DOHH2 (cell line): ENCODE measurements around the gene STK32B.

Experiments
- H3F3A ChIP-seq: fragments of 200-600 bp; sonication (generic), shearing (Covaris generic); 2 replicates; pipeline ENCODE4 v1.6.0; 2016; ENCODE audit warnings: antibody characterized with exemption, mild to moderate bottlenecking; ENCODE audit not compliant: control insufficient read depth, insufficient read depth
- H3K27ac ChIP-seq: fragments of 200-600 bp; sonication (generic); 2 replicates; pipeline ENCODE4 v1.5.1; 2014; ENCODE audit warnings: low read depth, mild to moderate bottlenecking, low read length, moderate library complexity
- H3K27me3 ChIP-seq: fragments of 200-600 bp; sonication (generic); 2 replicates; pipeline ENCODE4 v1.6.1; 2014; ENCODE audit warnings: mild to moderate bottlenecking, low read length, mixed read lengths; ENCODE audit not compliant: control insufficient read depth
- H3K36me3 ChIP-seq: fragments of 200-600 bp; sonication (generic); 2 replicates; pipeline ENCODE4 v1.6.1; 2014; ENCODE audit warnings: mild to moderate bottlenecking, low read length, moderate library complexity, mixed read lengths; ENCODE audit not compliant: control insufficient read depth
- H3K4me1 ChIP-seq: fragments of 200-600 bp; sonication (generic); 2 replicates; pipeline ENCODE4 v1.6.1; 2014; ENCODE audit warnings: mild to moderate bottlenecking, low read length, mixed read lengths; ENCODE audit not compliant: control insufficient read depth
- H3K4me2 ChIP-seq: fragments of 200-600 bp; sonication (generic); 2 replicates; pipeline ENCODE4 v1.6.0; 2014; ENCODE audit warnings: mild to moderate bottlenecking, low read length, moderate library complexity
- H3K4me3 ChIP-seq: fragments of 200-600 bp; sonication (generic); 2 replicates; pipeline ENCODE4 v1.5.1; 2014; ENCODE audit warnings: mild to moderate bottlenecking, low read length, mixed read lengths
- H3K79me2 ChIP-seq: fragments of 200-600 bp; sonication (generic); 2 replicates; pipeline ENCODE4 v1.6.1; 2014; ENCODE audit warnings: mild to moderate bottlenecking, low read length, mixed read lengths; ENCODE audit not compliant: control insufficient read depth
- H3K9me2 ChIP-seq: fragments of 200-600 bp; sonication (generic); replicated peaks from 2 replicates; pipeline ENCODE4 v1.6.1; 2014; ENCODE audit warnings: mild to moderate bottlenecking, low read length, mixed read lengths; ENCODE audit not compliant: control insufficient read depth
- H3K9me3 ChIP-seq: fragments of 200-600 bp; sonication (generic); 2 replicates; pipeline ENCODE4 v1.6.1; 2014; ENCODE audit warnings: antibody characterized with exemption, low read length, mixed read lengths; ENCODE audit not compliant: control insufficient read depth, insufficient read depth
- H4K20me1 ChIP-seq: fragments of 200-600 bp; sonication (generic); 2 replicates; pipeline ENCODE4 v1.6.0; 2014; ENCODE audit warnings: low read depth, mild to moderate bottlenecking, antibody characterized with exemption, low read length, moderate library complexity; ENCODE audit not compliant: control insufficient read depth, insufficient read depth
- CTCF ChIP-seq: fragments of 200-600 bp; sonication (generic); IDR thresholded peaks from one replicate; pipeline ENCODE4 v1.5.1; 2014; ENCODE audit warnings: antibody characterized with exemption, mild to moderate bottlenecking, low read depth, low read length; ENCODE audit not compliant: poor library complexity, severe bottlenecking
- EZH2phosphoT487 ChIP-seq: fragments of 200-600 bp; sonication (generic); IDR thresholded peaks from 2 replicates; pipeline ENCODE4 v1.6.1; 2017; ENCODE audit warnings: borderline replicate concordance, mild to moderate bottlenecking, antibody characterized with exemption, low read length, moderate library complexity, mixed read lengths

The STK32B gene

DNA sequence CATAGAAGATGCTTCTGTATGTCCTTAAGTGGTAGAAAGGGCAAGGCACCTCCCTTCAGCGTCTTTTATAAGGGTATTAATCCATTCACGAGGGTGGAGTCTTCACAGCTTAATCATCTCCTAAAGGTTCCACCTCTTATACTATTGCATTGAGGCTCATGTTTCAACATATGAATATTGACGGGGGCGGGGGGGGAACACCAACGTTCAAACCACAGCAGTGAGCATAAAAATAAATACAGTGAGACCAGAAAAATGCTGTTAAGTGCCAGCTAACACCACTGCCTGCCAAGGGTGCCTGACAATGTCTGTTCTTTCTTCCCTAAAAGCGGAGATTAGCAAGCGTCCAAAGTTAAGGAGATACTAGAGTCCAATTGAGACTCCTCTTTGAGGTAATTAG lies 323.3 kb downstream of the STK32B start:
- H3K27me3 ChIP-seq, result no peaks in the 10 kb centered on the region
- no peaks in the 10 kb centered on the region for H3K79me2 ChIP-seq
- no peaks in the 10 kb centered on the region for H3F3A ChIP-seq
- no peaks in the 10 kb centered on the region for H4K20me1 ChIP-seq
- no peaks in the 10 kb centered on the region for H3K4me1 ChIP-seq
- TF ChIP-seq EZH2phosphoT487, result no peak
- no peak for TF ChIP-seq CTCF
- no peak overlapping the region for H3K4me2 ChIP-seq
- H3K9me2 ChIP-seq, result no peaks in the 10 kb centered on the region
- H3K4me3 ChIP-seq, result no peak overlapping the region
- no peaks in the 10 kb centered on the region for H3K9me3 ChIP-seq
- H3K27ac ChIP-seq, result no peak overlapping the region
- H3K36me3 ChIP-seq, result no peaks in the 10 kb centered on the region

DNA sequence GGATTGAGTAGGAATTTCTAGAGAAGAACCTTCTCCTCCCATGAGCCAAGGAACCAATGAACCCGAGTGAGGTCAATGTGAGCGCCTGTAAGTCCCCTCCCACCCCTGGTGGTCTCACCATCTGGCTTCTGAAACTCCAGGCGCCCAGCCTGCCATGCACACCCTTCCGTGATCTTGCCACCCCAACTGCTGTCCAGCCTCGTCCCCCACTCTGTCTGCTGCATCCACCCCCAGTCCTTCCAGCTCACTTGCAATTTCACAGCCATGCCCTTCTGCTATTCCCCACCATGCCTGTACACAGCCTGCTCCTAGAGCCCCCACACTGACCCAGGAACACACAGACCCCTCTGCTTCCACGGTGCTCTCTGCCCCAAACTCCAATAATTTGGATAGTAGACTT lies 323.7 kb downstream of the STK32B start:
- Histone ChIP-seq H3K27ac (no peak overlapping the region), H3K79me2 (no peaks in the 10 kb centered on the region), H4K20me1 (no peaks in the 10 kb centered on the region), H3K9me3 (no peaks in the 10 kb centered on the region), H3K4me3 (no peak overlapping the region), H3K4me1 (no peaks in the 10 kb centered on the region), H3K4me2 (no peak overlapping the region), H3K9me2 (no peaks in the 10 kb centered on the region), H3K36me3 (no peaks in the 10 kb centered on the region), H3K27me3 (no peaks in the 10 kb centered on the region), H3F3A (no peaks in the 10 kb centered on the region)
- TF ChIP-seq EZH2phosphoT487, result no peak
- TF ChIP-seq CTCF, result no peak

- Histone ChIP-seq H3K4me2 (no peak overlapping the region), H3K27ac (no peak overlapping the region), H3K79me2 (no peaks in the 10 kb centered on the region), H3F3A (no peaks in the 10 kb centered on the region), H3K27me3 (no peaks in the 10 kb centered on the region), H3K36me3 (no peaks in the 10 kb centered on the region), H4K20me1 (no peaks in the 10 kb centered on the region), H3K4me1 (no peaks in the 10 kb centered on the region), H3K9me2 (no peaks in the 10 kb centered on the region), H3K4me3 (no peak overlapping the region), H3K9me3 (no peaks in the 10 kb centered on the region)
- TF ChIP-seq CTCF (no peak), EZH2phosphoT487 (no peak)
These were observed 324.7 kb downstream of the STK32B start for GRCh38 chr4:5376015-5376414.

DNA sequence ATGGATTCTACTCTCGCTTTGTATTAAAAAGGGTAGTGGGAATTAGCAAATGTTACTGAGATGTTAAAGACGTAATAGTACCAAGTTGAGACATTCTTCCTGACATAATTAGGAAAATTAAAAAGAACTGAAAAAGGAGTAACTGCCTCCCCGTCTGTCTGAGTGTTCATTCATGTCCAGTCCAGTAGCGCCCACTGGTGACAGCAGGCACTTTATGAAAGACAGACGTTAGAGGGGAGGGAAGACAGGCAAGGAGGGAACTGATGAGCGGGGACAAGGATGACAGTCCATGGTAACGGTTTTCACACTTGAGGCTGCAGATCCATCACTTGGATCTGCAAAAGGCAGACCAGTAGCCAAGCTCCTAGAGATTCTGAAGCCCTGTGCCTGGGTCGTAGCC lies 326.7 kb downstream of the STK32B start:
- no peaks in the 10 kb centered on the region for H3K4me1 ChIP-seq
- no peaks in the 10 kb centered on the region for H3K9me2 ChIP-seq
- H3K27me3 ChIP-seq, result no peaks in the 10 kb centered on the region
- no peaks in the 10 kb centered on the region for H3K79me2 ChIP-seq
- TF ChIP-seq EZH2phosphoT487 (no peak), CTCF (no peak)
- H3K4me3 ChIP-seq, result no peak overlapping the region
- H4K20me1 ChIP-seq, result no peaks in the 10 kb centered on the region
- H3K36me3 ChIP-seq, result no peaks in the 10 kb centered on the region
- H3K4me2 ChIP-seq, result no peak overlapping the region
- H3K9me3 ChIP-seq, result no peaks in the 10 kb centered on the region
- no peaks in the 10 kb centered on the region for H3F3A ChIP-seq
- no peak overlapping the region for H3K27ac ChIP-seq
